ENCODE measurements around the gene TFPT.

- no peak for TF ChIP-seq EZH2 (IDR thresholded peaks at IDR 0.05; ENCODE audit: borderline replicate concordance, low read depth, low read length, poor library complexity, severe bottlenecking)
- TF ChIP-seq, protein P1, sequence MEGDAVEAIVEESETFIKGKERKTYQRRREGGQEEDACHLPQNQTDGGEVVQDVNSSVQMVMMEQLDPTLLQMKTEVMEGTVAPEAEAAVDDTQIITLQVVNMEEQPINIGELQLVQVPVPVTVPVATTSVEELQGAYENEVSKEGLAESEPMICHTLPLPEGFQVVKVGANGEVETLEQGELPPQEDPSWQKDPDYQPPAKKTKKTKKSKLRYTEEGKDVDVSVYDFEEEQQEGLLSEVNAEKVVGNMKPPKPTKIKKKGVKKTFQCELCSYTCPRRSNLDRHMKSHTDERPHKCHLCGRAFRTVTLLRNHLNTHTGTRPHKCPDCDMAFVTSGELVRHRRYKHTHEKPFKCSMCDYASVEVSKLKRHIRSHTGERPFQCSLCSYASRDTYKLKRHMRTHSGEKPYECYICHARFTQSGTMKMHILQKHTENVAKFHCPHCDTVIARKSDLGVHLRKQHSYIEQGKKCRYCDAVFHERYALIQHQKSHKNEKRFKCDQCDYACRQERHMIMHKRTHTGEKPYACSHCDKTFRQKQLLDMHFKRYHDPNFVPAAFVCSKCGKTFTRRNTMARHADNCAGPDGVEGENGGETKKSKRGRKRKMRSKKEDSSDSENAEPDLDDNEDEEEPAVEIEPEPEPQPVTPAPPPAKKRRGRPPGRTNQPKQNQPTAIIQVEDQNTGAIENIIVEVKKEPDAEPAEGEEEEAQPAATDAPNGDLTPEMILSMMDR (conservative IDR thresholded peaks at IDR 0.05; ENCODE audit: low read depth, low read length): no peak
Observed at GRCh38 chr19:54099190-54099902, 16.1 kb downstream of the TFPT start.
